Bronchial epithelial cell (primary cell): Measurements from ENCODE around the gene DCUN1D1. TPM values are rescaled to one million over a fixed set of nuclear protein-coding genes. Genes with fewer than 3 reads are reported as not detected.

ENCODE experiments used
- DNase-seq: peaks from one replicate; pipeline ENCODE4 v3.0.0-alpha.2; 2010; ENCODE audit warnings: low read depth
- FAIRE-seq: peaks from 2 replicates; lab custom pipeline; 2011; peaks lifted over from hg19 to GRCh38; lab: Jason Lieb, UNC
- H3K27me3 ChIP-seq: 2 replicates; pipeline ENCODE4 v1.5.1; 2011; ENCODE audit warnings: low read length; ENCODE audit not compliant: control insufficient read depth, insufficient read depth
- H3K36me3 ChIP-seq: 2 replicates; pipeline ENCODE4 v1.5.1; 2011; ENCODE audit warnings: low read length; ENCODE audit not compliant: control insufficient read depth, insufficient read depth
- H3K4me3 ChIP-seq: 2 replicates; pipeline ENCODE4 v1.5.1; 2011; ENCODE audit warnings: mild to moderate bottlenecking, low read depth, low read length, control low read depth
- CTCF ChIP-seq: IDR thresholded peaks from 2 replicates; pipeline ENCODE4 v1.5.1; 2011; ENCODE audit warnings: mild to moderate bottlenecking, moderate library complexity, low read length, control low read depth, inconsistent platforms; ENCODE audit not compliant: insufficient read depth, severe bottlenecking
- total RNA-seq: library from RNA; depleted of rRNA; stranded (reverse); fragments of >200 nt; gene quantifications from 2 replicates; pipeline ENCODE4 v1.2.1, GENCODE V29; 2014

Gene DCUN1D1
- total RNA-seq, 1 donor from 2014 or later: 26.1 TPM

GRCh38 chr3:182954553-182955235, 25.6 kb downstream of the DCUN1D1 start:
- Histone ChIP-seq H3K27me3 (no peaks in the 10 kb centered on the region), H3K4me3 (no peak overlapping the region), H3K36me3 (peaks cover 1% of the 10 kb centered on the region)
- DNase-seq (no peak), FAIRE-seq (no peak)
- no peak for TF ChIP-seq CTCF

- Histone ChIP-seq H3K4me3 (no peak overlapping the region), H3K36me3 (no peaks in the 10 kb centered on the region), H3K27me3 (no peaks in the 10 kb centered on the region)
- TF ChIP-seq CTCF: no peak
- DNase-seq (no peak), FAIRE-seq (no peak)
These were observed 30.6 kb downstream of the DCUN1D1 start for GRCh38 chr3:182949688-182950087.

- FAIRE-seq (no peak), DNase-seq (no peak)
- no peaks in the 10 kb centered on the region for H3K36me3 ChIP-seq
- H3K4me3 ChIP-seq: no peak overlapping the region
- no peak for TF ChIP-seq CTCF
- H3K27me3 ChIP-seq: no peaks in the 10 kb centered on the region
These were observed 32.0 kb downstream of the DCUN1D1 start for GRCh38 chr3:182948305-182948704.

GRCh38 chr3:182947888-182948287, 32.5 kb downstream of the DCUN1D1 start:
- DNase-seq (no peak), FAIRE-seq (no peak)
- TF ChIP-seq CTCF: no peak
- no peaks in the 10 kb centered on the region for H3K36me3 ChIP-seq
- H3K4me3 ChIP-seq: no peak overlapping the region
- H3K27me3 ChIP-seq: no peaks in the 10 kb centered on the region

- DNase-seq (no peak), FAIRE-seq (no peak)
- Histone ChIP-seq H3K36me3 (no peaks in the 10 kb centered on the region), H3K4me3 (no peak overlapping the region), H3K27me3 (no peaks in the 10 kb centered on the region)
- no peak for TF ChIP-seq CTCF
These were observed 38.6 kb downstream of the DCUN1D1 start for GRCh38 chr3:182941719-182942118.
